Prostate gland (tissue), 2 donors: ENCODE measurements around the gene CPED1. TPM values are rescaled to one million over a fixed set of nuclear protein-coding genes. Genes with fewer than 3 reads are reported as not detected.
"Not testable (repeated sequence)": the region's sequence is repeated elsewhere in the genome, so short reads cannot be mapped to it uniquely, and the experiment has no call there.

ENCODE experiments used
- DNase-seq: peaks from one replicate; pipeline ENCODE4 v3.0.0-alpha.2; 2019; ENCODE audit warnings: low spot score
- H3K27ac ChIP-seq, 2 donors: fragments of 200-600 bp; sonication (generic); 2 replicates each; pipeline ENCODE4 v1.5.1; 2017 to 2019
- H3K27me3 ChIP-seq: fragments of 200-600 bp; sonication (generic); replicated peaks from 2 replicates; pipeline ENCODE4 v1.5.1; 2019; ENCODE audit not compliant: insufficient read depth
- H3K36me3 ChIP-seq, 2 donors: fragments of 200-600 bp; sonication (generic); 1 replicate in 1 of 2; 2 replicates in 1 of 2; pipeline versions ENCODE4 v1.5.1 to v1.8.1; 2017 to 2019
- H3K4me1 ChIP-seq: fragments of 200-600 bp; sonication (generic); replicated peaks from 2 replicates; pipeline ENCODE4 v1.5.1; 2019
- H3K4me3 ChIP-seq, 2 donors: fragments of 200-600 bp; sonication (generic); 2 replicates each; pipeline ENCODE4 v1.5.1; 2017 to 2019
- H3K9me3 ChIP-seq: fragments of 200-600 bp; sonication (generic); 2 replicates; pipeline ENCODE4 v1.5.1; 2017
- POLR2A ChIP-seq: fragments of 450-650 bp; IDR thresholded peaks from one replicate; pipeline ENCODE4 v1.6.1; 2016; ENCODE audit warnings: antibody characterized with exemption, mild to moderate bottlenecking
- POLR2AphosphoS5 ChIP-seq: sonication (generic); formaldehyde crosslinking; IDR thresholded peaks from one replicate; pipeline ENCODE4 v1.6.1; 2017; ENCODE audit warnings: antibody characterized with exemption
- WGBS: methylation state at CpG from one replicate; pipeline ENCODE4 v1.1.5; 2018; 5-methylcytosine and 5-hydroxymethylcytosine counted together
- intact Hi-C: fragments of 100-400 bp; cut with DNase I; formaldehyde crosslinking; loops from one replicate; pipeline ENCODE4 v1.14.2; 2022
- total RNA-seq, 2 donors: library from RNA; depleted of rRNA; stranded (reverse); fragments of >200 nt; gene quantifications; one replicate each; pipeline ENCODE4 v1.1.0, GENCODE V29; 2016
- TF ChIP-seq, protein P1 (sequence below), 4 experiments: fragments of 200-600 bp in 2 of 4; fragments of 450-650 bp in 2 of 4; sonication (generic) in 2 of 4; IDR thresholded peaks; 1 replicate in 3 of 4; 2 replicates in 1 of 4; pipeline ENCODE4 v1.5.1; 2016 to 2019; ENCODE audit warnings: antibody characterized with exemption in 4 of 4, mild to moderate bottlenecking in 2 of 4, moderate library complexity in 2 of 4

CPED1 gene
- total RNA-seq, 2 donors from 2014 or later, result 10.7 to 23.3 TPM

DNA sequence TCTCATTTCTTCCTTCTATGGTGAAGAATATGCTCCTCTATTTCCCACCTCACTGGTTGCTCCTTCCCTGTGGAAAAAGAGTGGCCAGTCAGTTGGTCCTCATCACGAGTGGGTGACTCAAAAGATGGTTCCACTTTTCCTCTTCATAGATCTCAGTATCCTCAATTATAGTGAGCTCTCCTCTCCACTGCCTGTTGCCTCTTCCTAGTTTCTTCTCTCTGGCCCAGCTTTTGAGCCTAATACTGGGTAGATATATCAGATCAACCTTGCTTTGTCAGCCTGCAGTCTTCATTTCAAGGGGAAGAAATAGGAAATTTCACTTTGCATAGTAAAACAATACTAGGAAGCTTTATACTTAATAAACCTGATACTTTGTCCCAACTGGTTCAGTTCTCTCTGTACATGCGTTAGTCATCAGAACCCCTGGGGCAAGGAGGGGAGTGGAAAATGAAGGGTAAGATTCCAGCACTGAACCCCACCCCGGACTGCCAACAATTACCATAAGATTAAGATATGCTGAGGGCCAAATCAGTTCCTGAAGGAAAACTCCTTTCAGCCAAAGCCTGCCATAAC lies 324.8 kb downstream of the CPED1 start:
- intact Hi-C loops, result no loop called here
- Histone ChIP-seq H3K4me3 (no peak overlapping the region), H3K36me3 (no peaks in the 10 kb centered on the region), H3K27me3 (no peaks in the 10 kb centered on the region), H3K27ac (no peak overlapping the region), H3K9me3 (no peaks in the 10 kb centered on the region), H3K4me1 (no peaks in the 10 kb centered on the region)
- WGBS, result 39% methylated on average over 3 of the region's 3 CpGs
- no peak for TF ChIP-seq POLR2AphosphoS5
- no peak for TF ChIP-seq POLR2A
- TF ChIP-seq, protein P1, sequence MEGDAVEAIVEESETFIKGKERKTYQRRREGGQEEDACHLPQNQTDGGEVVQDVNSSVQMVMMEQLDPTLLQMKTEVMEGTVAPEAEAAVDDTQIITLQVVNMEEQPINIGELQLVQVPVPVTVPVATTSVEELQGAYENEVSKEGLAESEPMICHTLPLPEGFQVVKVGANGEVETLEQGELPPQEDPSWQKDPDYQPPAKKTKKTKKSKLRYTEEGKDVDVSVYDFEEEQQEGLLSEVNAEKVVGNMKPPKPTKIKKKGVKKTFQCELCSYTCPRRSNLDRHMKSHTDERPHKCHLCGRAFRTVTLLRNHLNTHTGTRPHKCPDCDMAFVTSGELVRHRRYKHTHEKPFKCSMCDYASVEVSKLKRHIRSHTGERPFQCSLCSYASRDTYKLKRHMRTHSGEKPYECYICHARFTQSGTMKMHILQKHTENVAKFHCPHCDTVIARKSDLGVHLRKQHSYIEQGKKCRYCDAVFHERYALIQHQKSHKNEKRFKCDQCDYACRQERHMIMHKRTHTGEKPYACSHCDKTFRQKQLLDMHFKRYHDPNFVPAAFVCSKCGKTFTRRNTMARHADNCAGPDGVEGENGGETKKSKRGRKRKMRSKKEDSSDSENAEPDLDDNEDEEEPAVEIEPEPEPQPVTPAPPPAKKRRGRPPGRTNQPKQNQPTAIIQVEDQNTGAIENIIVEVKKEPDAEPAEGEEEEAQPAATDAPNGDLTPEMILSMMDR (IDR thresholded peaks at IDR 0.05), result no peak
- DNase-seq, result no peak

DNA sequence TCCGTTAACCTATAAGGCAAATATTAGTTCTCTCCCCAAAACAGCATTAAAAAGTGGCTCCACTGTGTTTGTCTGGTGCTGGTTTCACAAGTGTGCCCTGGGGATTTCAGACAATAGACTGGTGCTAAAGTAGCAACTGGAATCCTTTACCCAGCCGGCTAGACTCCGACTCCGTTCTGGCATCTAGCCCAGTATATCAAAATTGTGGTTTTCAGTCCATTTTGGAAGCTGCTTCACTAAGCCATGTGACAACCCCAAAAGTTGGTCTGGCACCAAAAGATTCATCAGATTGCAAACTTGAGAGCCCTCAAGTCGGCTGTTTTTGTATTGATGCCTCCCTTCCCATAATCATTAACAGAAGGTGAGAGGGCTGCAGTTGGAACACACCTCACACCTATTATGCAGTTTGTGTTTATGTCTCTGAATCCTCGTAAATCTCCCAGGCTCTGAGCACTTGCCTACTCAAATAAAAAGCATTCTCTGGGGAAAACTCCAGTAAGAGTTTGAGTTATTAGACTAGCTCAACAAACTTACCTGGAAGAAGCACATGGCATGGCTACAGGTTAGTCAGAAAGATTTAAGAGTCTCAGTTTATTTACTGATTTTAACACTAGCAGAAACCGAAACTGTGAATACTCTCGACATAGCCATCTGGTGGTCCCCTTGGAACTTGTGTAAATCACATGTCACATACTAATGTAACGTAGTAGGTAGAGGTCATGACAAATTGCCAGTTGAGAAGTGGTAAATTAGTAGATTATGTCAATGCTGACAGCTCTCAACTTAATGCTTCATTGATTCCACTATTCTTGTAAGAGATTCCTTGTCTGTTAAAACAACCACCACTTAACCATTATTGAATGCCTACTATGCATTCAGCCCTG lies 325.5 kb downstream of the CPED1 start:
- WGBS, result 12% methylated on average over 9 of the region's 9 CpGs
- no peak overlapping the region for H3K27ac ChIP-seq
- intact Hi-C loops, result no loop called here
- H3K36me3 ChIP-seq, result no peaks in the 10 kb centered on the region
- TF ChIP-seq POLR2AphosphoS5, result no peak
- no peak for TF ChIP-seq POLR2A
- TF ChIP-seq, protein P1 (IDR thresholded peaks at IDR 0.05), result no peak
- no peaks in the 10 kb centered on the region for H3K9me3 ChIP-seq
- no peaks in the 10 kb centered on the region for H3K4me1 ChIP-seq
- no peak overlapping the region for H3K4me3 ChIP-seq
- H3K27me3 ChIP-seq, result no peaks in the 10 kb centered on the region
- DNase-seq, result no peak

DNA sequence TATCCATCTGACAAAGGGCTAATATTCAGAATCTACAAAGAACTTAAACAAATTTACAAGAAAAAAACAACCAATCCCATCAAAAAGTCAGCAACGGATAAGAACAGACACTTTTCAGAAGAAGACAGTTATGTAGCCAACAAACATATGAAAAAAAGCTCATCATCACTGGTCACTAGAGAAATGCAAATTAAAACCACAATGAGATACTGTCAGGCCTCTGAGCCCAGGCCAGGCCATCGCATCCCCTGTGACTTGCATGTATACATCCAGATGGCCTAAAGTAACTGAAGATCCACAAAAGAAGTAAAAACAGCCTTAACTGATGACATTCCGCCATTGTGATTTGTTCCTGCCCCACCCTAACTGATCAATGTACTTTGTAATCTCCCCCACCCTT lies 326.7 kb downstream of the CPED1 start:
- H3K9me3 ChIP-seq, H3K4me1 ChIP-seq, intact Hi-C loops, H3K36me3 ChIP-seq, H3K27me3 ChIP-seq, DNase-seq, H3K27ac ChIP-seq, H3K4me3 ChIP-seq: not testable (repeated sequence)
- WGBS, result 93% methylated on average over 3 of the region's 3 CpGs

DNA sequence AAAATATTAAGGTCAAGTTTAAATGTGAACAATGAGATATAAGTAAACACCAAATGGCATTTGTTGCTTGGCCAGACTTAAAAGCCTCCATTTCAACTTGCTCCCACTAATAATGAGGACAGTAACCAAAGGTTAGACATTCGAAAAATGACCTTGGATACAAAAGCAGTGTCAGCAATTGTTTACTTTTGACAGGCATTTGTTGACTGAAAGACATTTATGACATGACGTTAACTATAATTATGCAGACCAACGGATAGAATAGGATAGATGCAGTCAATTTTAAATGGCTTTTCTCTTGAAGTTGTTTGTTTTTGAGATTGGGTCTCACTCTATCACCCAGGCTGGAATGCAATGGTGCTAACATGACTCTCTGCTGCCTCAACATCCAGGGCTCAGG lies 333.9 kb downstream of the CPED1 start:
- 67% methylated on average over 3 of the region's 3 CpGs for WGBS
- TF ChIP-seq POLR2A (no peak), POLR2AphosphoS5 (no peak)
- TF ChIP-seq, protein P1 (IDR thresholded peaks at IDR 0.05), result no peak
- Histone ChIP-seq H3K27me3 (peaks cover 6% of the 10 kb centered on the region), H3K4me3 (no peak overlapping the region), H3K9me3 (no peaks in the 10 kb centered on the region), H3K36me3 (no peaks in the 10 kb centered on the region), H3K27ac (no peak overlapping the region), H3K4me1 (no peaks in the 10 kb centered on the region)
- intact Hi-C loops, result no loop called here
- DNase-seq, result no peak

DNA sequence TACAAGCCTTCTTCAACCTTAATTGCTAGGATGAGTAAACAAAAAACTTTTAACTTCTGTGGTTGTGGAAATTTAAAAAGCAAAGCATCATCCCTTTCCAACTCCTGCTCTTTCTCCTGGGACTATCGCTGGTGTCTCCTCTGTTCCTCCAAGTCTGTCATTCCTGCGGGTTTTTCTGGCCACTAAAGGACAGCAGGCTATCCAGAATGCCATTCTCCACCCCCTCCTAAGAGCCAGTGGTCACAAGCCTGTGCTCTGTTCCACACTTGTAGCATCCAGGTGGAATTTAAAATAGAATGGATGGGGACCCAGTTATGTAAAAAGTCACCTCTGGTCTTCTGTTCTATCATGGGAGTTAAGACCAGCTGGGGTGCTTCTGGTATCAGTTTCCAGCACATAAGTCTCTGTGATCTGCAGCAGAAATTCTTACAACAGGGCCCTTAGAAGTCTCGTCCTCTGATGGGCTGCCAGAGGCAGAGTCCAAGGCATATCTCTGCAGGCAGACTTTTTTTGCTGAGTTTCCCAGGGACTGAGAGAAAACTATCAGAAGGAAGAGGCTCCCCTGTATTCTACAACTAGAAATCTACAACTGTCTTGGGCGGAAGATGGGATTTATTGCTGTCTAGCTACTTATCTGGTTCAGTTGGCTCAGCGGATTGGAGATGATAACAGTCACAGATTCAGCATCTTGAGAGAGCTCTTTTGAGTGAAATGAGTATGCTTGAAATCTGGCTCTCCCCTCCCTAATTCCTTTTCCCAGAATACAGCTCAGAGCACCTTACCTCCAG lies 335.2 kb downstream of the CPED1 start:
- 50% methylated on average over 5 of the region's 5 CpGs for WGBS
- no peak overlapping the region for H3K4me3 ChIP-seq

More for the DNA sequence above, 335.2 kb downstream of the CPED1 start:
- no peak for DNase-seq
- intact Hi-C loops, result no loop called here
- no peak overlapping the region for H3K27ac ChIP-seq
- no peaks in the 10 kb centered on the region for H3K9me3 ChIP-seq
- TF ChIP-seq POLR2AphosphoS5 (no peak), POLR2A (no peak)
- TF ChIP-seq, protein P1 (IDR thresholded peaks at IDR 0.05), result no peak
- H3K4me1 ChIP-seq, result no peaks in the 10 kb centered on the region
- no peaks in the 10 kb centered on the region for H3K36me3 ChIP-seq
- peaks cover 8% of the 10 kb centered on the region for H3K27me3 ChIP-seq
